ENCODE data around the gene CCDC169.

CCDC169 gene

GRCh38 chr13:36210738-36211137 lies 86.9 kb downstream of the CCDC169 start:
- Histone ChIP-seq H3K4me3 (ENCODE audit: low read depth, low read length) (no peak overlapping the region), H3K27ac (no peak overlapping the region), H3K27me3 (ENCODE audit: control insufficient read depth, insufficient read depth, low read length) (no peaks in the 10 kb centered on the region), H3K36me3 (ENCODE audit: control insufficient read depth, insufficient read depth, low read length) (no peaks in the 10 kb centered on the region), H3K4me1 (no peaks in the 10 kb centered on the region), H2AFZ (no peak overlapping the region), H3K4me2 (ENCODE audit: low read length) (no peak overlapping the region), H3K9me3 (ENCODE audit: control insufficient read depth, low read length) (no peaks in the 10 kb centered on the region), H3K9ac (no peak overlapping the region), H3K79me2 (no peaks in the 10 kb centered on the region)
- TF ChIP-seq CTCF (IDR thresholded peaks at IDR 0.05) = no peak

- H3K27me3 ChIP-seq (ENCODE audit: control insufficient read depth, insufficient read depth, low read length) = no peaks in the 10 kb centered on the region
- H2AFZ ChIP-seq = no peak overlapping the region
- no peaks in the 10 kb centered on the region for H3K36me3 ChIP-seq (ENCODE audit: control insufficient read depth, insufficient read depth, low read length)
- H3K9ac ChIP-seq = no peak overlapping the region
- H3K27ac ChIP-seq = no peak overlapping the region
- H3K79me2 ChIP-seq = no peaks in the 10 kb centered on the region
- H3K4me2 ChIP-seq (ENCODE audit: low read length) = no peak overlapping the region
- no peaks in the 10 kb centered on the region for H3K4me1 ChIP-seq
- TF ChIP-seq CTCF (IDR thresholded peaks at IDR 0.05) = no peak
- no peak overlapping the region for H3K4me3 ChIP-seq (ENCODE audit: low read depth, low read length)
- no peaks in the 10 kb centered on the region for H3K9me3 ChIP-seq (ENCODE audit: control insufficient read depth, low read length)
Measured at GRCh38 chr13:36207672-36208071, 89.9 kb downstream of the CCDC169 start.

- Histone ChIP-seq H2AFZ (no peak overlapping the region), H3K4me1 (no peaks in the 10 kb centered on the region), H3K9ac (no peak overlapping the region), H3K4me3 (ENCODE audit: low read depth, low read length) (no peak overlapping the region), H3K79me2 (no peaks in the 10 kb centered on the region), H3K36me3 (ENCODE audit: control insufficient read depth, insufficient read depth, low read length) (no peaks in the 10 kb centered on the region), H3K4me2 (ENCODE audit: low read length) (no peak overlapping the region), H3K9me3 (ENCODE audit: control insufficient read depth, low read length) (no peaks in the 10 kb centered on the region), H3K27me3 (ENCODE audit: control insufficient read depth, insufficient read depth, low read length) (no peaks in the 10 kb centered on the region), H3K27ac (no peak overlapping the region)
- TF ChIP-seq CTCF (IDR thresholded peaks at IDR 0.05) = no peak
Measured at GRCh38 chr13:36193151-36193855, 104.3 kb downstream of the CCDC169 start.

GRCh38 chr13:36192166-36192565 lies 105.4 kb downstream of the CCDC169 start:
- H3K4me3 ChIP-seq (ENCODE audit: low read depth, low read length) = no peak overlapping the region
- no peaks in the 10 kb centered on the region for H3K36me3 ChIP-seq (ENCODE audit: control insufficient read depth, insufficient read depth, low read length)
- no peaks in the 10 kb centered on the region for H3K9me3 ChIP-seq (ENCODE audit: control insufficient read depth, low read length)
- H2AFZ ChIP-seq = no peak overlapping the region
- H3K4me2 ChIP-seq (ENCODE audit: low read length) = no peak overlapping the region
- no peaks in the 10 kb centered on the region for H3K4me1 ChIP-seq
- no peaks in the 10 kb centered on the region for H3K79me2 ChIP-seq
- H3K27me3 ChIP-seq (ENCODE audit: control insufficient read depth, insufficient read depth, low read length) = no peaks in the 10 kb centered on the region
- no peak overlapping the region for H3K27ac ChIP-seq
- H3K9ac ChIP-seq = no peak overlapping the region
- TF ChIP-seq CTCF (IDR thresholded peaks at IDR 0.05) = no peak

- Histone ChIP-seq H3K27ac (no peak overlapping the region), H3K36me3 (ENCODE audit: control insufficient read depth, insufficient read depth, low read length) (no peaks in the 10 kb centered on the region), H3K27me3 (ENCODE audit: control insufficient read depth, insufficient read depth, low read length) (no peaks in the 10 kb centered on the region), H2AFZ (no peak overlapping the region), H3K4me3 (ENCODE audit: low read depth, low read length) (no peak overlapping the region), H3K4me1 (no peaks in the 10 kb centered on the region), H3K9me3 (ENCODE audit: control insufficient read depth, low read length) (no peaks in the 10 kb centered on the region), H3K79me2 (no peaks in the 10 kb centered on the region), H3K9ac (no peak overlapping the region), H3K4me2 (ENCODE audit: low read length) (no peak overlapping the region)
- no peak for TF ChIP-seq CTCF (IDR thresholded peaks at IDR 0.05)
Measured at GRCh38 chr13:36190771-36191170, 106.8 kb downstream of the CCDC169 start.
